Astrocyte (in vitro differentiated cells and primary cell): ENCODE results near the gene NEFH. TPM values are rescaled to one million over a fixed set of nuclear protein-coding genes. Genes with fewer than 3 reads are reported as not detected.

Source experiments
- DNase-seq: peaks from one replicate; pipeline ENCODE4 v3.0.0-alpha.2; 2010; ENCODE audit warnings: low read depth
- FAIRE-seq: peaks from 2 replicates; lab custom pipeline; 2011; peaks lifted over from hg19 to GRCh38; lab: Jason Lieb, UNC
- H2AFZ ChIP-seq: 2 replicates; pipeline ENCODE4 v1.6.0; 2012; ENCODE audit warnings: low read depth, low read length, inconsistent platforms
- H3K27ac ChIP-seq: 2 replicates; pipeline ENCODE4 v1.5.1; 2011; ENCODE audit warnings: low read depth, low read length, inconsistent platforms
- H3K27me3 ChIP-seq: 2 replicates; pipeline ENCODE4 v1.6.0; 2011; ENCODE audit warnings: low read length, inconsistent platforms; ENCODE audit not compliant: insufficient read depth
- H3K36me3 ChIP-seq: 2 replicates; pipeline ENCODE4 v1.5.1; 2011; ENCODE audit warnings: low read length, inconsistent platforms; ENCODE audit not compliant: insufficient read depth
- H3K4me1 ChIP-seq: 2 replicates; pipeline ENCODE4 v1.5.1; 2011; ENCODE audit warnings: low read length, inconsistent platforms; ENCODE audit not compliant: insufficient read depth
- H3K4me2 ChIP-seq: 2 replicates; pipeline ENCODE4 v1.6.0; 2012; ENCODE audit warnings: low read length, inconsistent platforms
- H3K4me3 ChIP-seq: 2 replicates; pipeline ENCODE4 v1.5.1; 2011; ENCODE audit warnings: low read depth, mild to moderate bottlenecking, low read length, inconsistent platforms; ENCODE audit not compliant: insufficient read depth
- H3K79me2 ChIP-seq: 2 replicates; pipeline ENCODE4 v1.6.0; 2012; ENCODE audit warnings: mild to moderate bottlenecking, low read length, inconsistent platforms; ENCODE audit not compliant: insufficient read depth
- H3K9ac ChIP-seq: 2 replicates; pipeline ENCODE4 v1.6.0; 2012; ENCODE audit warnings: mild to moderate bottlenecking, low read length, inconsistent platforms
- H3K9me3 ChIP-seq: 2 replicates; pipeline ENCODE4 v1.5.1; 2012; ENCODE audit warnings: low read depth, mild to moderate bottlenecking, low read length, inconsistent platforms; ENCODE audit not compliant: insufficient read depth
- H4K20me1 ChIP-seq: 2 replicates; pipeline ENCODE4 v1.6.0; 2012; ENCODE audit warnings: low read length, inconsistent platforms; ENCODE audit not compliant: insufficient read depth
- H3K27ac Mint-ChIP-seq: one replicate; pipeline ENCODE4 v1.8.0; 2021; ENCODE audit warnings: mild to moderate bottlenecking, mixed read lengths; ENCODE audit not compliant: unreplicated experiment
- H3K27me3 Mint-ChIP-seq: one replicate; pipeline ENCODE4 v1.8.0; 2021; ENCODE audit warnings: low read depth, mixed read lengths; ENCODE audit not compliant: unreplicated experiment
- H3K36me3 Mint-ChIP-seq: one replicate; pipeline ENCODE4 v1.8.0; 2021; ENCODE audit warnings: low read depth, mixed read lengths; ENCODE audit not compliant: unreplicated experiment
- H3K4me1 Mint-ChIP-seq: one replicate; pipeline ENCODE4 v1.8.0; 2021; ENCODE audit warnings: low read depth, mixed read lengths; ENCODE audit not compliant: unreplicated experiment
- H3K4me3 Mint-ChIP-seq: one replicate; pipeline ENCODE4 v1.8.0; 2021; ENCODE audit warnings: mild to moderate bottlenecking, moderate library complexity, mixed read lengths; ENCODE audit not compliant: unreplicated experiment
- H3K9me3 Mint-ChIP-seq: one replicate; pipeline ENCODE4 v1.8.0; 2021; ENCODE audit warnings: mild to moderate bottlenecking, mixed read lengths; ENCODE audit not compliant: unreplicated experiment
- CTCF ChIP-seq: IDR thresholded peaks from 2 replicates; pipeline ENCODE4 v1.5.1; 2011; ENCODE audit warnings: low read depth, mild to moderate bottlenecking, inconsistent platforms, low read length, moderate library complexity; ENCODE audit not compliant: insufficient read depth
- EZH2 ChIP-seq: IDR thresholded peaks from 2 replicates; pipeline ENCODE4 v1.6.1; 2012; ENCODE audit warnings: mild to moderate bottlenecking, low read length, inconsistent platforms; ENCODE audit not compliant: insufficient read depth
- total RNA-seq: library from RNA; stranded (reverse); gene quantifications from 2 replicates; pipeline ENCODE4 v1.2.1, GENCODE V29; 2021

Gene NEFH
- total RNA-seq, 1 donor from 2014 or later = 3.1 TPM

- Mint-ChIP-seq H3K36me3 (peaks cover 2% of the 10 kb centered on the region), H3K4me1 (no peaks in the 10 kb centered on the region), H3K27ac (no peak overlapping the region), H3K27me3 (peaks cover 74% of the 10 kb centered on the region), H3K9me3 (no peaks in the 10 kb centered on the region), H3K4me3 (peak overlapping the region; percentile 61)
- Histone ChIP-seq H3K9me3 (no peaks in the 10 kb centered on the region), H3K79me2 (no peaks in the 10 kb centered on the region), H3K27ac (no peak overlapping the region), H3K4me3 (peak overlapping the region; percentile 44), H3K9ac (peak overlapping the region; percentile 27), H2AFZ (peak overlapping the region; percentile 77), H3K4me2 (peak overlapping the region; percentile 88), H4K20me1 (no peaks in the 10 kb centered on the region), H3K27me3 (peaks cover 26% of the 10 kb centered on the region), H3K36me3 (no peaks in the 10 kb centered on the region), H3K4me1 (peaks cover 5% of the 10 kb centered on the region)
- FAIRE-seq (no peak), DNase-seq (no peak)
- TF ChIP-seq CTCF (peak; percentile 62), EZH2 (no peak)
These were observed 9.7 kb upstream of the NEFH start for GRCh38 chr22:29470159-29470855.

- no peak overlapping the region for H3K27ac ChIP-seq
- no peak overlapping the region for H3K4me2 ChIP-seq
- Mint-ChIP-seq H3K4me1 (peaks cover 3% of the 10 kb centered on the region), H3K9me3 (no peaks in the 10 kb centered on the region), H3K27me3 (peaks cover 78% of the 10 kb centered on the region), H3K4me3 (no peak overlapping the region), H3K27ac (no peak overlapping the region), H3K36me3 (peaks cover 5% of the 10 kb centered on the region)
- H3K9me3 ChIP-seq = no peaks in the 10 kb centered on the region
- peaks cover 11% of the 10 kb centered on the region for H4K20me1 ChIP-seq
- no peak overlapping the region for H3K9ac ChIP-seq
- H3K4me1 ChIP-seq = peaks cover 5% of the 10 kb centered on the region
- no peaks in the 10 kb centered on the region for H3K79me2 ChIP-seq
- no peak overlapping the region for H3K4me3 ChIP-seq
- no peak overlapping the region for H2AFZ ChIP-seq
- peaks cover 34% of the 10 kb centered on the region for H3K27me3 ChIP-seq
- H3K36me3 ChIP-seq = no peaks in the 10 kb centered on the region
- TF ChIP-seq CTCF = no peak
- no peak for TF ChIP-seq EZH2
- no peak for FAIRE-seq
- DNase-seq = no peak
These were observed 7.0 kb upstream of the NEFH start for GRCh38 chr22:29473001-29473400.

GRCh38 chr22:29475550-29475949 is 4.5 kb upstream of the NEFH start:
- FAIRE-seq = no peak
- Histone ChIP-seq H3K27ac (no peak overlapping the region), H3K36me3 (no peaks in the 10 kb centered on the region), H3K4me3 (no peak overlapping the region), H3K4me2 (no peak overlapping the region), H4K20me1 (peaks cover 29% of the 10 kb centered on the region), H2AFZ (no peak overlapping the region), H3K79me2 (no peaks in the 10 kb centered on the region), H3K4me1 (peaks cover 2% of the 10 kb centered on the region), H3K9me3 (peaks cover 3% of the 10 kb centered on the region), H3K27me3 (peaks cover 39% of the 10 kb centered on the region), H3K9ac (no peak overlapping the region)
- TF ChIP-seq EZH2 = no peak
- TF ChIP-seq CTCF = no peak
- H3K36me3 Mint-ChIP-seq = peaks cover 5% of the 10 kb centered on the region
- DNase-seq = no peak
- no peak overlapping the region for H3K4me3 Mint-ChIP-seq
- H3K27ac Mint-ChIP-seq = no peak overlapping the region
- H3K4me1 Mint-ChIP-seq = peaks cover 5% of the 10 kb centered on the region
- H3K27me3 Mint-ChIP-seq = peaks cover 77% of the 10 kb centered on the region
- peaks cover 4% of the 10 kb centered on the region for H3K9me3 Mint-ChIP-seq
